Mesothelial cell of epicardium (in vitro differentiated cells): ENCODE results near the gene NUB1. TPM values are rescaled to one million over a fixed set of nuclear protein-coding genes. Genes with fewer than 3 reads are reported as not detected.

Source experiments
- DNase-seq, 2 experiments: peaks; one replicate each; pipeline ENCODE4 v3.0.0; 2021; ENCODE audit warnings: low spot score in 2 of 2; ENCODE audit not compliant: unreplicated experiment in 2 of 2
- H3K27ac Mint-ChIP-seq: 2 replicates; pipeline ENCODE4 v1.8.0; 2021; ENCODE audit warnings: mixed read lengths
- H3K27me3 Mint-ChIP-seq: 2 replicates; pipeline ENCODE4 v1.8.0; 2021; ENCODE audit warnings: low read depth, mixed read lengths
- H3K36me3 Mint-ChIP-seq: 2 replicates; pipeline ENCODE4 v1.8.0; 2021; ENCODE audit warnings: mixed read lengths
- H3K4me1 Mint-ChIP-seq: 2 replicates; pipeline ENCODE4 v1.8.0; 2021; ENCODE audit warnings: mixed read lengths
- H3K4me3 Mint-ChIP-seq: 2 replicates; pipeline ENCODE4 v1.8.0; 2021; ENCODE audit warnings: mild to moderate bottlenecking, moderate library complexity, mixed read lengths
- H3K9me3 Mint-ChIP-seq: 2 replicates; pipeline ENCODE4 v1.8.0; 2021; ENCODE audit warnings: mixed read lengths
- CTCF ChIP-seq: fragments of 200-600 bp; sonication (generic); IDR thresholded peaks from one replicate; pipeline ENCODE4 v1.5.0; 2021; ENCODE audit warnings: antibody characterized with exemption; ENCODE audit not compliant: unreplicated experiment
- total RNA-seq: library from RNA; stranded (reverse); gene quantifications from 3 replicates; pipeline ENCODE4 v1.2.1, GENCODE V29; 2021

The NUB1 gene
- total RNA-seq, 1 donor from 2014 or later = 52.3 TPM

GRCh38 chr7:151387161-151388006 lies 45.8 kb downstream of the NUB1 start:
- no peaks in the 10 kb centered on the region for H3K27me3 Mint-ChIP-seq
- H3K4me1 Mint-ChIP-seq = peaks cover 12% of the 10 kb centered on the region
- no peaks in the 10 kb centered on the region for H3K9me3 Mint-ChIP-seq
- peak overlapping the region; percentile 84 for H3K27ac Mint-ChIP-seq
- H3K36me3 Mint-ChIP-seq = peaks cover 36% of the 10 kb centered on the region
- H3K4me3 Mint-ChIP-seq = no peak overlapping the region
- no peak for TF ChIP-seq CTCF
- DNase-seq = no peak

GRCh38 chr7:151388007-151388297 lies 46.3 kb downstream of the NUB1 start:
- Mint-ChIP-seq H3K36me3 (peaks cover 33% of the 10 kb centered on the region), H3K9me3 (no peaks in the 10 kb centered on the region), H3K4me1 (peaks cover 12% of the 10 kb centered on the region), H3K27me3 (no peaks in the 10 kb centered on the region), H3K4me3 (no peak overlapping the region), H3K27ac (peak overlapping the region; percentile 25)
- no peak for DNase-seq
- TF ChIP-seq CTCF = no peak

GRCh38 chr7:151388430-151388829 lies 46.8 kb downstream of the NUB1 start:
- no peaks in the 10 kb centered on the region for H3K27me3 Mint-ChIP-seq
- no peak for TF ChIP-seq CTCF
- H3K4me3 Mint-ChIP-seq = no peak overlapping the region
- DNase-seq = no peak
- H3K4me1 Mint-ChIP-seq = peaks cover 12% of the 10 kb centered on the region
- no peak overlapping the region for H3K27ac Mint-ChIP-seq
- no peaks in the 10 kb centered on the region for H3K9me3 Mint-ChIP-seq
- H3K36me3 Mint-ChIP-seq = peaks cover 33% of the 10 kb centered on the region

- peak overlapping the region; percentile 30 for H3K27ac Mint-ChIP-seq
- no peak for DNase-seq
- no peak overlapping the region for H3K4me3 Mint-ChIP-seq
- peaks cover 15% of the 10 kb centered on the region for H3K4me1 Mint-ChIP-seq
- TF ChIP-seq CTCF = no peak
- H3K27me3 Mint-ChIP-seq = no peaks in the 10 kb centered on the region
- H3K9me3 Mint-ChIP-seq = no peaks in the 10 kb centered on the region
- peaks cover 34% of the 10 kb centered on the region for H3K36me3 Mint-ChIP-seq
Measured at GRCh38 chr7:151389096-151389767, 47.6 kb downstream of the NUB1 start.

GRCh38 chr7:151389768-151390597 lies 48.4 kb downstream of the NUB1 start:
- peak overlapping the region; percentile 67 for H3K27ac Mint-ChIP-seq
- no peak for TF ChIP-seq CTCF
- no peaks in the 10 kb centered on the region for H3K9me3 Mint-ChIP-seq
- H3K27me3 Mint-ChIP-seq = no peaks in the 10 kb centered on the region
- H3K4me1 Mint-ChIP-seq = peaks cover 15% of the 10 kb centered on the region
- H3K4me3 Mint-ChIP-seq = no peak overlapping the region
- peaks cover 26% of the 10 kb centered on the region for H3K36me3 Mint-ChIP-seq
- DNase-seq = no peak
